WTC11 (cell line): ENCODE data around the gene GPER1. TPM values are rescaled to one million over a fixed set of nuclear protein-coding genes. Genes with fewer than 3 reads are reported as not detected.

Experiments
- ATAC-seq: fragments of 200-7000 bp; cut with Tn5 transposase; 2 replicates; pipeline ENCODE4 v1.10.0; 2021; ENCODE audit warnings: mild to moderate bottlenecking, moderate library complexity
- CTCF ChIA-PET: fragments of 300-600 bp; sonication (Branson Sonifier 250); formaldehyde crosslinking; loops from one replicate; lab custom pipeline; 2021; ENCODE audit warnings: antibody characterized with exemption; lab: Charles Lee
- POLR2A ChIA-PET: fragments of 350-600 bp; sonication (Branson Sonifier 250); formaldehyde crosslinking; loops from one replicate; lab custom pipeline; 2021; ENCODE audit warnings: antibody characterized with exemption; lab: Charles Lee
- DNase-seq: peaks from one replicate; pipeline ENCODE4 v3.0.0; 2021; ENCODE audit warnings: low spot score
- H3K27ac Mint-ChIP-seq: 2 replicates; pipeline ENCODE4 v1.8.0; 2021; ENCODE audit warnings: mixed read lengths
- H3K27me3 Mint-ChIP-seq: 2 replicates; pipeline ENCODE4 v1.8.0; 2021; ENCODE audit warnings: low read depth, mild to moderate bottlenecking, moderate library complexity, mixed read lengths
- H3K36me3 Mint-ChIP-seq: 2 replicates; pipeline ENCODE4 v1.8.0; 2021; ENCODE audit warnings: mixed read lengths
- H3K4me1 Mint-ChIP-seq: 2 replicates; pipeline ENCODE4 v1.8.0; 2022; ENCODE audit warnings: mixed read lengths
- H3K4me3 Mint-ChIP-seq: 2 replicates; pipeline ENCODE4 v1.8.0; 2021; ENCODE audit warnings: mild to moderate bottlenecking, moderate library complexity, mixed read lengths
- H3K9me3 Mint-ChIP-seq: 2 replicates; pipeline ENCODE4 v1.8.0; 2021; ENCODE audit warnings: mixed read lengths
- ATF1 ChIP-seq: sonication (generic); formaldehyde crosslinking; IDR thresholded peaks from 2 replicates; pipeline ENCODE4 v1.8.1; 2023; ENCODE audit warnings: mild to moderate bottlenecking, moderate library complexity, missing genetic modification reagents
- ATF6 ChIP-seq: sonication (generic); formaldehyde crosslinking; IDR thresholded peaks from 2 replicates; pipeline ENCODE4 v1.8.1; 2023; ENCODE audit warnings: mild to moderate bottlenecking, missing genetic modification reagents
- CREM ChIP-seq: sonication (generic); formaldehyde crosslinking; IDR thresholded peaks from 2 replicates; pipeline ENCODE4 v1.8.1; 2022; ENCODE audit warnings: mild to moderate bottlenecking, missing genetic modification reagents, moderate library complexity
- CTCF ChIP-seq: fragments of 200-600 bp; IDR thresholded peaks from 2 replicates; pipeline ENCODE4 v1.8.0; 2022; ENCODE audit warnings: antibody characterized with exemption
- E2F1 ChIP-seq: sonication (generic); formaldehyde crosslinking; IDR thresholded peaks from 2 replicates; pipeline ENCODE4 v1.8.0; 2022; ENCODE audit warnings: mild to moderate bottlenecking, missing genetic modification reagents
- EMX1 ChIP-seq: fragments of 250-450 bp; sonication (Bioruptor Pico); IDR thresholded peaks from 2 replicates; pipeline ENCODE4 v1.8.0; 2021; ENCODE audit warnings: mild to moderate bottlenecking
- ETV6 ChIP-seq: sonication (generic); formaldehyde crosslinking; IDR thresholded peaks from 2 replicates; pipeline ENCODE4 v1.8.1; 2022; ENCODE audit warnings: mild to moderate bottlenecking, missing genetic modification reagents
- FOXP1 ChIP-seq: sonication (generic); formaldehyde crosslinking; IDR thresholded peaks from 2 replicates; pipeline ENCODE4 v1.8.0; 2022; ENCODE audit warnings: missing genetic modification reagents, mild to moderate bottlenecking, moderate library complexity, borderline replicate concordance
- JAZF1 ChIP-seq: fragments of 250-450 bp; sonication (Bioruptor Pico); IDR thresholded peaks from 2 replicates; pipeline ENCODE4 v1.9.0; 2021; ENCODE audit warnings: moderate library complexity, mild to moderate bottlenecking, inconsistent platforms
- MAX ChIP-seq: sonication (generic); formaldehyde crosslinking; IDR thresholded peaks from 2 replicates; pipeline ENCODE4 v1.8.0; 2022; ENCODE audit warnings: mild to moderate bottlenecking, missing genetic modification reagents
- NFYB ChIP-seq: sonication (generic); formaldehyde crosslinking; conservative IDR thresholded peaks from 2 replicates; pipeline ENCODE4 v1.8.0; 2022; ENCODE audit warnings: low read depth, missing genetic modification reagents
- RORB ChIP-seq: fragments of 250-450 bp; sonication (Bioruptor Pico); IDR thresholded peaks from 2 replicates; pipeline ENCODE4 v1.9.0; 2021; ENCODE audit warnings: mild to moderate bottlenecking
- TEAD1 ChIP-seq: sonication (generic); formaldehyde crosslinking; IDR thresholded peaks from 2 replicates; pipeline ENCODE4 v1.8.0; 2022; ENCODE audit warnings: mild to moderate bottlenecking, missing genetic modification reagents
- USF2 ChIP-seq: sonication (generic); formaldehyde crosslinking; IDR thresholded peaks from 2 replicates; pipeline ENCODE4 v1.8.1; 2023; ENCODE audit warnings: mild to moderate bottlenecking, missing genetic modification reagents, moderate library complexity
- ZBTB43 ChIP-seq: sonication (generic); formaldehyde crosslinking; IDR thresholded peaks from 2 replicates; pipeline ENCODE4 v1.8.1; 2023; ENCODE audit warnings: mild to moderate bottlenecking, missing genetic modification reagents
- ZNF138 ChIP-seq: sonication (generic); formaldehyde crosslinking; conservative IDR thresholded peaks from 2 replicates; pipeline ENCODE4 v1.8.1; 2022; ENCODE audit warnings: mild to moderate bottlenecking, moderate library complexity, missing genetic modification reagents
- ZNF263 ChIP-seq: sonication (generic); formaldehyde crosslinking; IDR thresholded peaks from 2 replicates; pipeline ENCODE4 v1.8.1; 2022; ENCODE audit warnings: low read depth, mild to moderate bottlenecking, moderate library complexity, missing genetic modification reagents
- ZNF512 ChIP-seq: sonication (generic); formaldehyde crosslinking; IDR thresholded peaks from 2 replicates; pipeline ENCODE4 v1.8.1; 2022; ENCODE audit warnings: missing genetic modification reagents, borderline replicate concordance
- ZNF671 ChIP-seq: fragments of 250-450 bp; sonication (Bioruptor Pico); IDR thresholded peaks from 2 replicates; pipeline ENCODE4 v1.8.0; 2021; ENCODE audit warnings: mild to moderate bottlenecking
- total RNA-seq: library from RNA; stranded (reverse); gene quantifications from 3 replicates; pipeline ENCODE4 v1.2.3, GENCODE V29; 2021

GPER1 gene
- total RNA-seq, 1 experiment from 2014 or later, result 0.28 TPM

GRCh38 chr7:1103789-1104515, 16.0 kb downstream of the GPER1 start (continued):
- no peak for TF ChIP-seq MAX

- Mint-ChIP-seq H3K36me3 (0 out of 2 replicates have a peak, but pooled peaks cover under 1% of the 10 kb centered on the region), H3K4me1 (no peaks in the 10 kb centered on the region), H3K27me3 (no peaks in the 10 kb centered on the region), H3K4me3 (no peak overlapping the region), H3K9me3 (no peaks in the 10 kb centered on the region), H3K27ac (no peak overlapping the region; the same call in 1 of the 2 replicates)
- ATAC-seq (no peak), DNase-seq (no peak)
- TF ChIP-seq CREM (CRISPR knock-in tag) (no peak), ZNF138 (CRISPR knock-in tag) (no peak), EMX1 (CRISPR knock-in tag) (no peak), ETV6 (no peak), JAZF1 (CRISPR knock-in tag) (no peak), USF2 (CRISPR knock-in tag) (no peak), ATF1 (CRISPR knock-in tag) (no peak), TEAD1 (no peak), CTCF (no peak), E2F1 (CRISPR knock-in tag) (no peak), ATF6 (CRISPR knock-in tag) (no peak), FOXP1 (no peak), ZNF263 (CRISPR knock-in tag) (no peak), ZNF512 (CRISPR knock-in tag) (no peak), NFYB (CRISPR knock-in tag) (no peak), ZNF671 (no peak), RORB (CRISPR knock-in tag) (no peak), ZBTB43 (CRISPR knock-in tag) (no peak)
- POLR2A ChIA-PET, result no interaction called here
- CTCF ChIA-PET, result interaction anchor here (1.0 to 2.0 kb wide), 3 partner anchors 19 to 33 kb away, joined by 4 to 8 read pairs (median 4); a partner anchor contains a TSS
These were observed 16.7 kb downstream of the GPER1 start for GRCh38 chr7:1104516-1105179.
